ENCODE data around the gene MAS1.
A peak's percentile ranks its signal among the peaks of the same experiment; 100 is the strongest.
"Not testable (repeated sequence)": the region's sequence is repeated elsewhere in the genome, so short reads cannot be mapped to it uniquely, and the experiment has no call there.

MAS1 gene

GRCh38 chr6:159919011-159919511, 28.3 kb downstream of the MAS1 start:
- DNase-seq = peak; percentile 21

GRCh38 chr6:159919800-159920199, 29.0 kb downstream of the MAS1 start:
- DNase-seq = no peak

GRCh38 chr6:159924150-159924549, 33.4 kb downstream of the MAS1 start:
- not testable (repeated sequence) for DNase-seq

GRCh38 chr6:159926542-159927203, 35.9 kb downstream of the MAS1 start:
- DNase-seq = no peak

GRCh38 chr6:159929819-159930218, 39.0 kb downstream of the MAS1 start:
- no peak for DNase-seq

GRCh38 chr6:159931112-159931511, 40.3 kb downstream of the MAS1 start:
- no peak for DNase-seq

GRCh38 chr6:159931846-159932245, 41.1 kb downstream of the MAS1 start:
- DNase-seq = no peak

- no peak for DNase-seq
Measured at GRCh38 chr6:159933077-159933476, 42.3 kb downstream of the MAS1 start.

GRCh38 chr6:159934181-159934580, 43.4 kb downstream of the MAS1 start:
- DNase-seq = no peak

- DNase-seq = no peak
Measured at GRCh38 chr6:159935065-159935464, 44.3 kb downstream of the MAS1 start.

GRCh38 chr6:159935633-159936032, 44.8 kb downstream of the MAS1 start:
- no peak for DNase-seq

- DNase-seq = no peak
Measured at GRCh38 chr6:159939591-159940016, 48.8 kb downstream of the MAS1 start.
